ENCODE results near the gene NOTCH1. TPM values are rescaled to one million over a fixed set of nuclear protein-coding genes. Genes with fewer than 3 reads are reported as not detected.

NOTCH1 gene
- total and polyA plus RNA-seq, 2 of the 4 experiments (the other 2 are of a cell fraction) = 1.8 to 6.0 TPM

DNA sequence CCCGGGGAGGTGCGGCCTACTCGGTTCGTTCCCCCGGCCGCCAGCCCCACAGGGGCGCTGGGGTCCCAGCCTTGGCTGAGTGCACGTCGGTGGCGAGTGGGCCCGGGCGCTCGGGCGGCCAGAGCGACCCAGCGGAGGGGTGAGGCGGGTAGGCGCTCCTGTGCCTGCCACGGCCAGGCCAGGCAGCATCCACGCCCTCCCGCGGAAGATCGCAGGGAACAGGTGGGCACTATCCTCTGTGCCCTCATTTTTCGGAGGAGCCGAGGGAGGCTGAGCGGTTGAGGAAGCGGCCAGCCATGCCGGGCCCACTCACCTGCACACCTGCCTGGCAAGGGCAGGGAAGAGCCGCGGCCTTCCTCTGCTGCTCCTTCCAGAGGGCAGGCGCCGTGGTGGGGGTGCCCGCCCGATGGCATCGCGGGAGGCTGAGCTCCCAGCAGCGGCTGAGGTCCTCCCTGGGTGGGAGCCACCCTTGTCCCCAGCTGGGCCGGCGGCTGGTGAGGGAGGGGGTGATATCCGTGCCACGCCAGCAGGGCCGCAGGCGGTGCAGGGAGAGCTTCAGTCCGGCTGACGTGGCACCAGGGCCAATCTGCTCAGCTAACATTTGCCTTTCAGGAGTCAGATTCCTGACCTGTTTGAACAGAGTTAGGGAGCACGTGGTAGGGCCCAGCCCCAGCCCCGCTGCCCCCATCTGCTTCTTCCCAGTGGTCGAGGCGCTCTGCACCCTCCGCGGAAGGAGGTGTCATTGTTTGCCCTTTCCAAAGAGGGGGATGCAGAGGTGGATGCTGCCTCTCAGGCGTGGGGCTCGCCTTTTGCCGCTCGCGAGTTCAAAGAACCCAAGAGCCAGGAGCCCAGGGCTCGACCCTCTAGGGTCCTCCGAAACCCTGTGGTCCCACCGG, 61.4 kb downstream of the NOTCH1 start:
- Histone ChIP-seq H4K91ac (ENCODE audit: insufficient read depth, low read depth, low read length) (no peak overlapping the region), H2BK20ac (ENCODE audit: low read depth, low read length) (no peak overlapping the region), H3K4me2 (ENCODE audit: low read depth, low read length) (peak overlapping the region; percentile 37), H2BK5ac (ENCODE audit: low read depth, low read length, poor library complexity, severe bottlenecking) (peak overlapping the region; percentile 18), H3K79me1 (ENCODE audit: low read depth in 1 of 2, low read length in 2 of 2) (peaks cover 0 to 12% of the 10 kb centered on the region in 2 experiments; a peak in 2 of 4 replicates), H2BK15ac (ENCODE audit: low read depth, low read length) (no peak overlapping the region), H3K9me1 (ENCODE audit: insufficient read depth, low read length) (no peaks in the 10 kb centered on the region; the same call in 1 of the 2 replicates), H2BK120ac (ENCODE audit: low read depth, low read length) (no peak overlapping the region), H2AFZ (replicated peaks; ENCODE audit: low read length, poor library complexity) (peak overlapping the region; percentile 99), H3K56ac (ENCODE audit: extremely low read depth, insufficient read depth, low read length) (no peak overlapping the region), H2AK9ac (replicated peaks; ENCODE audit: low read depth, low read length, poor library complexity) (peak overlapping the region; percentile 99), H4K20me1 (ENCODE audit: insufficient read depth, low read length) (peaks cover 43% of the 10 kb centered on the region), H3K9me3 (ENCODE audit: control insufficient read depth, insufficient read depth, low read length) (no peaks in the 10 kb centered on the region), H3K27ac (ENCODE audit: insufficient read depth, low read length) (peak overlapping the region; percentile 20; the same call in 1 of the 2 replicates), H4K8ac (ENCODE audit: low read depth in 2 of 2, low read length in 2 of 2) (peak overlapping the region in 1 of 2 experiments; percentile 47; a peak in 1 of 4 replicates), H4K5ac (ENCODE audit: low read depth, low read length) (no peak overlapping the region), H3K4me3 (ENCODE audit: insufficient read depth, low read depth, low read length) (peak overlapping the region; percentile 68), H2AK5ac (ENCODE audit: low read depth, low read length) (no peak overlapping the region; the same call in 1 of the 2 replicates), H3K9ac (ENCODE audit: low read depth, low read length) (peak overlapping the region; percentile 8; the same call in 1 of the 2 replicates), H3K36me3 (ENCODE audit: control insufficient read depth, insufficient read depth, low read length) (peaks cover 5% of the 10 kb centered on the region; the same call in 1 of the 2 replicates), H3K14ac (replicated peaks; ENCODE audit: low read depth, low read length) (no peak overlapping the region), H3K4me1 (ENCODE audit: control insufficient read depth, insufficient read depth, low read length) (peaks cover 8% of the 10 kb centered on the region; the same call in 1 of the 2 replicates), H3K23ac (ENCODE audit: low read depth, low read length) (no peak overlapping the region), H3K4ac (ENCODE audit: low read depth, low read length) (0 out of 2 replicates have a peak overlapping the region, but pooled peaks have one; percentile 19), H3K27me3 (ENCODE audit: control insufficient read depth, insufficient read depth, low read length) (no peaks in the 10 kb centered on the region; the same call in 1 of the 2 replicates), H3K18ac (ENCODE audit: low read depth, low read length) (no peak overlapping the region)
- intact Hi-C loops (cut with micrococcal nuclease) = loop anchor here (1.0 to 2.0 kb wide), 2 partner anchors 62 to 147 kb away; partner anchors contain the start of gene NOTCH1
- dilution Hi-C loops (cut with HindIII; ENCODE audit: low sequenced_read_pairs, unreplicated experiment) = no loop called here
- ChIA-PET POLR2A (ENCODE audit: unreplicated experiment) (interaction anchor here (0.5 kb wide), 1 partner anchor 73 kb away, joined by 3 read pairs; no protein-coding TSS in a partner anchor), CTCF (interaction anchor here (0.7 to 3.1 kb wide), 5 partner anchors 119 to 159 kb away, joined by 3 to 16 read pairs (median 3); no protein-coding TSS in a partner anchor)
- no TSS peak for BruUV-seq (replicated peaks)
- DNase-seq (no peak), ATAC-seq (ENCODE audit: low read depth) (no peak)
- in situ Hi-C loops (cut with MboI; ENCODE audit: low sequenced_read_pairs) = no loop called here
- TF ChIP-seq POLR2A (IDR thresholded peaks at IDR 0.05; ENCODE audit: low read depth, low read length) (no peak), BHLHE40 (IDR thresholded peaks at IDR 0.05; ENCODE audit: low read depth, low read length) (no peak), MAZ (IDR thresholded peaks at IDR 0.05; ENCODE audit: borderline replicate concordance, low read depth, low read length) (no peak), MXI1 (IDR thresholded peaks at IDR 0.05; ENCODE audit: borderline replicate concordance, low read depth, low read length) (no peak), NFE2L2 (IDR thresholded peaks at IDR 0.05; ENCODE audit: low read depth, low read length) (no peak), FOS (IDR thresholded peaks at IDR 0.05; ENCODE audit: low read depth, low read length) (no peak), MAFK (IDR thresholded peaks at IDR 0.05; ENCODE audit: low read depth, low read length) (no peak), USF2 (IDR thresholded peaks at IDR 0.05; ENCODE audit: low read depth, low read length) (no peak)
- TF ChIP-seq, protein P1, sequence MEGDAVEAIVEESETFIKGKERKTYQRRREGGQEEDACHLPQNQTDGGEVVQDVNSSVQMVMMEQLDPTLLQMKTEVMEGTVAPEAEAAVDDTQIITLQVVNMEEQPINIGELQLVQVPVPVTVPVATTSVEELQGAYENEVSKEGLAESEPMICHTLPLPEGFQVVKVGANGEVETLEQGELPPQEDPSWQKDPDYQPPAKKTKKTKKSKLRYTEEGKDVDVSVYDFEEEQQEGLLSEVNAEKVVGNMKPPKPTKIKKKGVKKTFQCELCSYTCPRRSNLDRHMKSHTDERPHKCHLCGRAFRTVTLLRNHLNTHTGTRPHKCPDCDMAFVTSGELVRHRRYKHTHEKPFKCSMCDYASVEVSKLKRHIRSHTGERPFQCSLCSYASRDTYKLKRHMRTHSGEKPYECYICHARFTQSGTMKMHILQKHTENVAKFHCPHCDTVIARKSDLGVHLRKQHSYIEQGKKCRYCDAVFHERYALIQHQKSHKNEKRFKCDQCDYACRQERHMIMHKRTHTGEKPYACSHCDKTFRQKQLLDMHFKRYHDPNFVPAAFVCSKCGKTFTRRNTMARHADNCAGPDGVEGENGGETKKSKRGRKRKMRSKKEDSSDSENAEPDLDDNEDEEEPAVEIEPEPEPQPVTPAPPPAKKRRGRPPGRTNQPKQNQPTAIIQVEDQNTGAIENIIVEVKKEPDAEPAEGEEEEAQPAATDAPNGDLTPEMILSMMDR (conservative IDR thresholded peaks at IDR 0.05; ENCODE audit: low read depth, low read length) = no peak
- TF ChIP-seq, protein P2, sequence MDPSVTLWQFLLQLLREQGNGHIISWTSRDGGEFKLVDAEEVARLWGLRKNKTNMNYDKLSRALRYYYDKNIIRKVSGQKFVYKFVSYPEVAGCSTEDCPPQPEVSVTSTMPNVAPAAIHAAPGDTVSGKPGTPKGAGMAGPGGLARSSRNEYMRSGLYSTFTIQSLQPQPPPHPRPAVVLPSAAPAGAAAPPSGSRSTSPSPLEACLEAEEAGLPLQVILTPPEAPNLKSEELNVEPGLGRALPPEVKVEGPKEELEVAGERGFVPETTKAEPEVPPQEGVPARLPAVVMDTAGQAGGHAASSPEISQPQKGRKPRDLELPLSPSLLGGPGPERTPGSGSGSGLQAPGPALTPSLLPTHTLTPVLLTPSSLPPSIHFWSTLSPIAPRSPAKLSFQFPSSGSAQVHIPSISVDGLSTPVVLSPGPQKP (IDR thresholded peaks at IDR 0.05; ENCODE audit: borderline replicate concordance, low read depth, low read length) = no peak
- 28% methylated on average over 41 of the region's 59 CpGs; no CpG with 5 or more reads in 1 of the 2 experiments for WGBS, 2 experiments (ENCODE audit: extremely low coverage in 2 of 2, insufficient read length in 1 of 2)

Measured in IMR-90 (cell line).